Fibroblast of skin of back (primary cell): ENCODE measurements around the gene PDE4C.

Source experiments
- DNase-seq: peaks from one replicate; pipeline ENCODE4 v3.0.0-alpha.2; 2013

The PDE4C gene

DNA sequence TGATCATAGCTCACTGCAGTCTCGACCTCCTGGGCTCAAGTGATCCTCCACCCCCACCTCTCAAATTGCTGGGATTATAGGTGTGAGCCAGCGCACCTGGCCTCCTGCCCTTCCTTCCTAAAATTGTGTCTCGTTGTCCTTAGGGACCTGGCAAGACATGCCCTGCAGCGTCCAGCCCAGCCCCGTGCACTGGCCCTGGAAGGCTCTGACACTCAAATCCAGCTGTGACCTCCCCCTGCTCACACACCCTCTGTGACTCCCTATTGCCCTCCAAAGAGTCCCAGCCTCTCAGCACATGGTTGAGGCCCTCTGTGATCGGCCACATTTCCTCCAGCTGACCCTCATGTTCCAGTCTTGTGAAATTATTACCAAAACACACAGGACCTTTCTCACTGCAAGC, 28.3 kb downstream of the PDE4C start:
- DNase-seq, result no peak

DNA sequence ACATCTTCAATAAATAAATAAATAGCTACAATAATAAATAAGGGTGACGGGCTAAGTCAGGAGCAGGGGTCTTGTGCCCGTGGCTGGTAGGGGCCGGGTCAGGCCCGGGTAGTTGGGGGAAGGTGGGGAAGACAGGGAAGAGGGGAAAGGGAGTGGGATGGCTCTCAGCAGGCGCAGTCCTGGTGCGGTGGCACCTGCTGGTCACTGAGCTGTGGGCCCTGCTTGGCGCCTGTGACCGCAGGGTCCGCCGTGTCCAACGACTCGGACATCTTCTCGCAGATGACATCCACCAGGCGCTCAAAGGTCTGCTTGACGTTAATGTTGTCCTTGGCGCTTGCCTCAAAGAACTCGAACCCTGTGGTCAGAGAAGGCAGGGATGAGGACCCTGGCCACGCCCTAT, 28.9 kb downstream of the PDE4C start:
- DNase-seq, result no peak

DNA sequence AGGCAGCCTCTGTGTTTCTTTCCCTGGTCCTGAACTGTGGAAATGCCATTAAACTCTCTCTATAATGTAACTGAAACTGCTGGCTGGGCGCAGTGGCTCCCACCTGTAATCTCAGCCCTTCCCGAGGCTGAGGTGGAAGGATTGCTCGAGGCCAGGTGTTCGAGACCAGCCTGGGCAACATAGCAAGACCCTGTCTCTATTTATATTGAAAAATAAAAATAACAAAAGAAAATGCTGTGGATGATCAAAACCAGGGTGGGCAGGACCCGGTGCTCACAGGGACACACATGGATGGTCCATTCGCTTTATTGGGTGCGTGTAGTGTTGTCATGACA, 29.8 kb downstream of the PDE4C start:
- DNase-seq, result no peak

DNA sequence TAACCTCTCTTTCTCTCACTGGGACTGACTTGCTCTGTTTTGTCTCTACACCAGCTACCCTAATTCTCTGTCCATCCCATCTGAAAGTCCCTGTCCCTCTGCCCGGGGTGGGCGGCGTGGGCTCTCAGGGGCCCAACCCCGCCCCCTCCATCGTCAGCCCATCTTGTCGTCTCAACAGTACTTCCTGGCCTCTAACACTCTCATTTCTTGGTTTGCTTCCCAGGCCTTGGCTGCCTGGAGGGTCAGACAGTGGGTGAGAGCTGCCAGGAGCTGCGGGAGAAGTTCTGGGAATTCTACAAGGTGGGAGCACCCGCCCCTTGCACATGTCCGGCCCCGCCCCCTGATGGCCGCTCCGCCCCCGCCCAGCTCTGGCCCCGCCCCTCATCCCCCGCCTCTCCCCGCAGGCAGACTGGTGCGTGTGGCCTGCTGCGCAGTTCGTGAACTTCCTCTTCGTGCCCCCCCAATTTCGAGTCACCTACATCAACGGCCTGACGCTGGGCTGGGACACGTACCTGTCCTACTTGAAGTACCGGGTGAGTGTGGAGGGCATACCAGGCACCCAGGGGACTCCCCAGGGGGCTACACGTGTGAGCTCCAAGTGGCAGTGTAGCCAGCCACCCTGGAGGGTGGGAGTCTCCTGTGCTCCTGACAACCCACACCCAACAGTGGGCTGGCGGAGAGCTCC, 31.5 kb downstream of the PDE4C start:
- DNase-seq, result no peak

DNA sequence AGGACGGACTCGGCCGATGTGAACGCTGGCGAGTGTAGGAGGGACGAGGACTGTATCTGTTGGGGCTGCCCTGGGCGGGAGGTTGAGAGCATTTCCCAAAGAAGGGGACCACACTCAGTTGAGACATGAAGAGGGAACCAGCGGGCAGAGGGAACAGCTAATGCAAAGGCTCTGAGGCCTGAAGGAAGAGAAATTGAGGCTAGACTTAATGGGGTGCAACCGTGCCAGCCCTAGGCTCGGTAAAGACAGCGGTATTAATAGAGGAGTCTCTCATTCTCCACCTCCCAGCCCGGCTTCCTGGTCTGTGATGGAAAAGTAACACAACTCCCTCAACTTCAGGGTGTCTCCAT, 32.1 kb downstream of the PDE4C start:
- no peak for DNase-seq

DNA sequence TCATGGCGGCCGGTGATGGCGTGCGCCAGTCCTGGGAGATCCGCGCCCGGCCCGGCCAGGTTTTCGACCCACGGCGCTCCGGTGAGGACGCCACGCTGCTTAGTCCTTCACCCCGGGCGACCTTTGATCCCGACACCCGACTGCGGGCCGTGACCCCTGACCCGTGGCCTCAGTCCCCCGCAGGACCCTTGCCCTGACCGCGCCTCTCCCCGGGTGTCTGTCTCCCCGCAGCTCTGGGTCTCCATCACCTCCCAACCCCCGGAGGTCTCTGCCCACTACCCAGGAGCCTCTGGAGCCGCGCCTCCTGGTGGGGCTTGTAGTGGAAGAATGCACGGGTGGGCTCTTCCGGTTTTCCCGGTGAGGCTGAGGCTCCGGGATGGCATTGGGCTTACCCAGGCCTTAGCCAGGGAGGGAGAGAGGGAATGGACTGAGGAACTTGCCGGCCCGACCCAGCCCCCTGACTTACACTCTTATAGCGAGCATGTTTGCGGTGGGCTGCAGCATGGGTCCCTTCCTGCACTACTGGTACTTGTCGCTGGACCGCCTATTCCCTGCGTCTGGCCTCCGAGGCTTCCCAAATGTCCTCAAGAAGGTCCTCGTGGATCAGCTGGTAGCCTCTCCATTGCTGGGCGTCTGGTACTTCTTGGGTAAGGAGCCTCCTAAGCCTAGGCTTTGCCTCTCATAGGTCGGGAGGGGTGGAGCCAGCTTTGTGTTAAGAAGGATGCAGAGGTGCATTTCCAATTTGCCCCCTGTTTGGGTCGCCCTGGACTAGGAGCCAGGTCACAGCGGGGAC, 32.7 kb downstream of the PDE4C start:
- DNase-seq, result no peak

DNA sequence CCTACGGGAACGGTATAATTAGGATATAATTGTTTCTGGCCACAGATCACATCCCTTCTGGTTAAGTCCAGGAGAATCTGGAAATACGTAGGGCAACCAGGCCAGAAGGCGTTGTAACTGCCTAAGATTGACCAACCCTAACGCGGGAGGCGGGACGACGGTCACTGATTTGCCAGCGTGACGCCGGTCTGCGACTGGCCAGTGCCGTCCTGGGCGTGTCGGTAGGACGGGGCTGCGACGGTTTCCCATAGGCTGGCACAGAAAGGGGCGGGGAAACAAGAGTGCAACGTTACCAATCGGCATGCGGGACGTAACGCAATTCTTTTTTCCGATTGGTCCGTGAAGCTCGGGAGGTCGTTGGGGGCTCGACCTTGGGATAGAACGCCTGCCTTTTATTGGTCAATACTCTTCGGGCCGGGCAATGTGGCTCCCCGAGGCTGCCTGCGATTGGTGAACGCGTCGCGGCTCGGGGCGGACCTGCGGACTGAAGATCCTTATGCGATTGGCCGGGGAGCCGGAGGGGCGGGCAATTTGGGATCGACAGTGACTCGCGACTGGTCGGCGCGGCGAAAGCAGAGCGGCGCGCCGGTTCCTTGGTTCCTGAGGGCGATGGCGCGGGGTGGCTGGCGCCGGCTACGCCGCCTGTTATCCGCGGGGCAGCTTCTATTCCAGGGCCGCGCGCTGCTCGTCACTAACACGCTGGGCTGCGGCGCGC, 33.4 kb downstream of the PDE4C start, which contains the start of gene MPV17L2:
Gene MPV17L2 (plus strand): TSS at position 546 of the 715 bp plus-strand sequence. CDS start 64 bp downstream, at position 610.
- peak; percentile 100 for DNase-seq

DNA sequence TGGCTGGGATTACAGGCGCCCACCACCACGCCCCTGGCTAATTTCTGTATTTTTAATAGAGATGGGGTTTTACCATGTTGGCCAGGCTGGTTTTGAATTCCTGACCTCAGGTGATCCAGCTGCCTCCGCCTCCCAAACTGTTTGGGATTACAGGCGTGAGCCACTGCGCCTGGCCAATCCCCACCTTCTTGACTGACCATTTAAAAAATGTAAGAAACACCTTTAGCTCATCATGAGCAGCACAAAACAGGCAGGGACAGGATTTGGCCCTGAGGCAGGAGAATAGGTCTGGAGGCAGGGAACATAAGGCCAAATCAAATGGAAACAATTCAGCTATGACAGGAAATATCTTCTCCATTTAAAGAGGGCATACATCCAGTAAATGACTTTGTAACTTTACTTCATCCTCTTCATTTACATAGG, 34.6 kb downstream of the PDE4C start:
- no peak for DNase-seq

DNA sequence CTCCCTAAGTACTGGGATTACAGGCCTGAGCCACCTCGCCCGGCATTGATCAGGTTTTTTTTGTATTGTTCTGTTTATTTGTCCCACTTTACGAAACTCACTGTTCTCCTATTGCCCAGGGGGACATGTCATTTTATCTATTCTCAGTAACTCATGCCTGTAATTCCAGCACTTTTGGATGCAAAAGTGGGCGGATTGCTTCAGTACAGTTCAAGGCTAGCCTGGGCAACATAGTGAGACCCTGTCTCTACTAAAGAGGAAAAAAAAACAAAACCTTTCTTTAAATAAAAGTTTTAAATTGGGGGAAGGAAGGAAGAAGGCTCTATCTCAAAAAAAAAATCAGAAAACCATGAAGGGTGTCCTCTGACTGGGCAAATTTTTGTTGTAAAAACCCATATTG, 36.0 kb downstream of the PDE4C start:
- no peak for DNase-seq

DNA sequence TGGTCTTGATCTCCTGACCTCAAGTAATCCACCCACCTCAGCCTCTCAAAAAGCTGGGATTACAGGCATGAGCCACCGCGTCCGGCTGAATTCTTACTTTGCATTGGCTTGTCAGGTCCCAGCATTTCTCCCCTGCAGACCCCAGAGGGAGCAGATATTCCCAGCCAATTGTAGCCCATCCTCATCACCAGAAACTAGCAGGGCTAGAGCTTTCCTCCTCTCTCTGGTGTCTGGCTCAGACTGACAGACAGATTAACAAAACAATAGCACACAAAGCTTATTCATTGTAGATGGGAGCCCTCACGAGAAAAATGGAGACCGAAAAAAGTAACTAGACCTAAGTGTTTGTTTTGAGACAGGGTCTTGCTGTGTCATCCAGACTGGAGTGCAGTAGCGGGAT, 40.7 kb downstream of the PDE4C start:
- no peak for DNase-seq

DNA sequence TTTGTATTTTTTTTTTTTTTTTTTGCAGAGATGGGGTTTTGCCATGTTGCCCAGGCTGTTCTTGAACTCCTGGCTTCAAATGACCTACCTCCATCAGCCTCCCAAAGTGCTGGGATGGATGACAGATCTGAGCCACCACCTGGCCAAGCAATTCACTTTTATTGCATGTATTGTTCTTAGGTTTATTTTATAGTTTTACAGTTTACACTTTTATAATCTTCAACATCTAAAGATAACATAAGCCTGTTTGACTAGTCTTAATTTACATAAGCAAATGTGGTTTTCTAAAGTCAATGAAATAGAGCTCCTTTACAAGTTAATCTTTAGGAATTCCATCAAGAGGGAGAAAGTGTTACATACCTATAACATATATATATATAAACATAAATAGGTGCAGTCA, 42.7 kb downstream of the PDE4C start:
- DNase-seq, result no peak

DNA sequence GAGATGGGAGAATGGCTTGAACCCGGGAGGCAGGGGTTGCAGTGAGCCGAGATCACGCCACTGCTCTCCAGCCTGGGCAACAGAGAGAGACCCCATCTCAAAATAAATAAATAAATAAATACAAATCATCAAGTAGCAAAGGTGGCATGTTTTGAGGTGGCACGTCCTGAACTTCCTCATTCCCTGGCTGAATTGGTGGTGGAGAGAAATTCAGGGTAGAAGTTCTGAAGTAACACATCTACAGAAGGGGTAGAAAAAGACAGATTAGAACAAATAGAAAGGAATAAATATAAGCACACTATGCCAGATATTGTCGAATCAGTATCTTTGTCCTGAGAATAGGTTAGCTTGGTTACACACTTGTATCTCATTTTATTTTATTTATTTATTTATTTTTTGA, 46.3 kb downstream of the PDE4C start:
- DNase-seq, result no peak

DNA sequence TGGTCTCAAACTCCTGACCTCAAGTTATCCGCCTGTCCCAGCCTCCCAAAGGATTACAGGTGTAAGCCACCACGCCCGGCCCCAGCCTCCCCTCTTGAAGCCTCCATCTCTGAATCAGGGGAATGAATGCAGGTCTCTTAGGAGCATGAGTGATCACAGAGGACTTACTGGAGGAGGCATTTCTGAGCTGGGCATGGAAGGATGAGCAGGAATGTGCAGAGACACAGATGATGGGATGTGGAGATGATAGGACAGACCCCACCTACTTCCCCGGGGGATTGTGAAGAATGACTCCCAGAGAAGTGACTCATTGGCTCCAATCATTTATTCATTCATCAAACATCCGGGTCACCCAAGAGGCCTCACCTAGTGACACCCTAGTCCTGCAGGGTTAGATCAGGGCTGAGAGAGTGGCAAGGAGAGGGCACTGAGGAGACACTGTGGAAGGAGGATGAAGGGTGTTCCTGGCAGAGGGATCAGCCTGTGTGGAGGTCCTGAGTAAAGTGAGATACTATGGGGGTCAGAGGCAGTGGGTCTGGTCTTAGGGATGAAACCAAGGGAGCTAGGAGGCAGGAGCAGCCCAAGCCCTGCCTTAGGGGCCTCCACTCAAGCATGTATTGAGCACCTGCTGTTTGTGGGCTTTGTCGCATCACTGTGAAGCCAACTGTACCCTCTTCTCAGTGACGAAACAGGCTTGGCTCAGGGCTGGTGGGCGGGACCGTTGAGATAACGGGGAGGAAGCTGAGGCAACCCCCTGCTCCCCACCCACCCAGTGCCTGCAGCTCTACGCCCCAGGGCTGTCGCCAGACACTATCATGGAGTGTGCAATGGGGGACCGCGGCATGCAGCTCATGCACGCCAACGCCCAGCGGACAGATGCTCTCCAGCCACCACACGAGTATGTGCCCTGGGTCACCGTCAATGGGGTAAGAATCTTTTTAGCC, 49.6 kb downstream of the PDE4C start:
- DNase-seq, result no peak

DNA sequence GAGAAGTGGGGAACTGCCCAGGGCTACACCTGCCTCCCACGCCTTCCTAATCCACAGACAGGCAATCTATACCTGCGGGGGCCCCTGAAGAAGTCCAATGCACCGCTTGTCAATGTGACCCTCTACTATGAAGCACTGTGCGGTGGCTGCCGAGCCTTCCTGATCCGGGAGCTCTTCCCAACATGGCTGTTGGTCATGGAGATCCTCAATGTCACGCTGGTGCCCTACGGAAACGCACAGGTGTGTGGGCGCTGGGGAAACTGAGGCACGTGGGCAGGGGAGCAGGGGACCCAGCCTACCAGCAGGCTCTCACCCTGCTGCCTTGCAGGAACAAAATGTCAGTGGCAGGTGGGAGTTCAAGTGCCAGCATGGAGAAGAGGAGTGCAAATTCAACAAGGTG, 51.3 kb downstream of the PDE4C start:
- DNase-seq, result no peak
